ENCODE data around the gene HES7. TPM values are rescaled to one million over a fixed set of nuclear protein-coding genes. Genes with fewer than 3 reads are reported as not detected.
"Not testable (repeated sequence)": the region's sequence is repeated elsewhere in the genome, so short reads cannot be mapped to it uniquely, and the experiment has no call there.

HES7 gene
- total and polyA plus RNA-seq, 3 experiments from 2014 or later, result 1.6 to 1.8 TPM; not detected in 1

DNA sequence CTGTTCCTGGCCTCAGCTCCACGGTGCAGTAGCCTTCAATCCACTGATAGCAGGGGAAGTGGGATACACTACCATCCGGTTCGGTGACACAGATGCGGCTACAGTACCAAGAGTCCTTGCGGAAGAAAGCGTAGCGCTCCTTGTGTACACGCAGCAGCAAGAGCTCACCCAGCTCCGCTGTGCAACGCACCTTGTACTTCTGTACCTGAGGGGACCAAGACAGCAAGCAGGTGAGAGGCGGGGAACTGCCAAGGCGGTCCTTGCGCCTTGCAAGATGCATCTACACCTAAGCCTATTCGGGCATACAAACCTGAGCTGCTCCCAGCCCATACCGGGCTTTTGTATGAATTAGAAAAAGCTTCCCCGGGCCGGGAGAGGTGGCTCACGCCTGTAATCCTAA lies 7.1 kb downstream of the HES7 start:
- Mint-ChIP-seq H3K36me3 (peaks cover 0 to 12% (median 1%) of the 10 kb centered on the region in 3 donors), H3K27me3 (peaks cover 54 to 59% of the 10 kb centered on the region in 2 donors), H3K27ac (peak overlapping the region in 1 of 8 donors; percentile 54), H3K9me3 (peaks cover 0 to 15% (median 8%) of the 10 kb centered on the region in 5 donors), H3K4me1 (peaks cover 32 to 43% (median 41%) of the 10 kb centered on the region in 3 donors), H3K4me3 (peak overlapping the region in 3 of 7 donors; percentile 27 to 57 (median 28))
- peaks cover 31% of the 10 kb centered on the region for H3K4me1 ChIP-seq (ENCODE audit: insufficient read depth, low read length)
- POLR2A ChIA-PET, result no interaction called here
- CTCF ChIA-PET, result interaction anchor here (0.9 to 6.6 kb wide), 4 partner anchors 26 to 41 kb away, joined by 3 to 76 read pairs (median 4); partner anchors contain the start of gene ALOX12B
- no peaks in the 10 kb centered on the region for H3K36me3 ChIP-seq (ENCODE audit: insufficient read depth, low read length)
- H3K9me3 ChIP-seq (ENCODE audit: low read length), result no peaks in the 10 kb centered on the region
- H3K4me3 ChIP-seq (ENCODE audit: low read length), result no peak overlapping the region
- H3K27me3 ChIP-seq (ENCODE audit: insufficient read depth, low read length, poor library complexity, severe bottlenecking), result peaks cover 41% of the 10 kb centered on the region
- no peak overlapping the region for H3K27ac ChIP-seq (ENCODE audit: low read depth, low read length)
- no peak for DNase-seq

DNA sequence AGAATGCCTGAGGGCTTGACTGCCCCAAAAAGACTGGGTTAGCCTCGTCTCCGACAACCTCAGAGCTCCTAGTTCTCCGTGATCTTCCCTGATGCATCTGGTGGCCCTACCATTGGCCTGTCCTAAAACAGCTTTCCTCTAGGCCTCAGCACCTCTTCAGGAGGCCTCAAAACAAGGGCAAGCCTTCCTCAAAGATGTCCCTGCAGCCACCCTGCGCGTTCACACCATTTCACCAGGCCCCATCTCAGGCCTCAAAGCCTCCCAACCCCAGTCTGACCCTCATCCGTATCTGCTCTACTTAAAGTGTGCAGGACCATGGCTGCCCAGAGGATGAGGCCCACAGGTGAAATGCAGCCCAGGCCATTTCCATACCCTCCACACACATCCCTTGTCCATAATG lies 13.0 kb downstream of the HES7 start:
- H3K36me3 ChIP-seq (ENCODE audit: insufficient read depth, low read length), result no peaks in the 10 kb centered on the region
- H3K9me3 ChIP-seq (ENCODE audit: low read length), result no peaks in the 10 kb centered on the region
- POLR2A ChIA-PET, result interaction anchor here (1.1 to 2.0 kb wide), 3 partner anchors 8 to 51 kb away, joined by 3 to 8 read pairs (median 6); no protein-coding TSS in a partner anchor
- no peak for DNase-seq
- Mint-ChIP-seq H3K27ac (no peak overlapping the region), H3K9me3 (no peaks in the 10 kb centered on the region), H3K4me3 (peak overlapping the region in 5 of 7 donors; percentile 23 to 74 (median 49)), H3K36me3 (peaks cover 0 to 1% (median 0%) of the 10 kb centered on the region in 3 donors), H3K27me3 (peaks cover 31 to 44% of the 10 kb centered on the region in 2 donors), H3K4me1 (peaks cover 0 to 5% (median 2%) of the 10 kb centered on the region in 3 donors)
- CTCF ChIA-PET, result interaction anchor here (1.0 to 7.1 kb wide), 23 partner anchors 8 to 190 kb away, joined by 3 to 97 read pairs (median 7); partner anchors contain the start of genes ALOX12B, ALOXE3, HES7 and SLC25A35
- no peak overlapping the region for H3K27ac ChIP-seq (ENCODE audit: low read depth, low read length)
- no peak overlapping the region for H3K4me3 ChIP-seq (ENCODE audit: low read length)
- no peaks in the 10 kb centered on the region for H3K4me1 ChIP-seq (ENCODE audit: insufficient read depth, low read length)
- H3K27me3 ChIP-seq (ENCODE audit: insufficient read depth, low read length, poor library complexity, severe bottlenecking), result peaks cover 32% of the 10 kb centered on the region

DNA sequence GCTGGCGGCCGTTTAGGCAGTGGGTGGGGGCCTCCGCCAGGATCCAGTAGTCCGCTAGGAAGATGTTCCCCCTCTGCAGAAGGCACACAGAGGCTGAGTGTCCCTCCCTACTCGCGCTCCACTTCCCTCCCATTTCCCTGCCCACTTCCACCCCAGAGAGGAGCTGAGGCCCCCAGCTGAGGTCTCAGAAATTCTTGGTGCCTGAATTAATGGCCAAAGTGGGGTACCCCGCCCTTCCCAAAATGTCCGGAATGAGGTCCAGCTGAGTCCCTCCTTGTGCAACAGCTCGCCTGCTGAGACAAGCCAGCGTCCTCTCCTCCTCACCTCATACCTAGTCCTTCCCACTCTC lies 13.5 kb downstream of the HES7 start:
- Mint-ChIP-seq H3K27ac (peak overlapping the region in 1 of 8 donors; percentile 23), H3K4me1 (peaks cover 0 to 5% (median 2%) of the 10 kb centered on the region in 3 donors), H3K36me3 (no peaks in the 10 kb centered on the region), H3K4me3 (peak overlapping the region in 4 of 7 donors; percentile 41 to 66 (median 52)), H3K27me3 (peaks cover 28 to 39% of the 10 kb centered on the region in 2 donors), H3K9me3 (no peaks in the 10 kb centered on the region)
- H3K4me3 ChIP-seq (ENCODE audit: low read length), result peak overlapping the region; percentile 65
- H3K27me3 ChIP-seq (ENCODE audit: insufficient read depth, low read length, poor library complexity, severe bottlenecking), result peaks cover 28% of the 10 kb centered on the region
- no peaks in the 10 kb centered on the region for H3K4me1 ChIP-seq (ENCODE audit: insufficient read depth, low read length)
- H3K9me3 ChIP-seq (ENCODE audit: low read length), result no peaks in the 10 kb centered on the region
- no peak for DNase-seq
- POLR2A ChIA-PET, result interaction anchor here (1.1 to 2.0 kb wide), 3 partner anchors 9 to 50 kb away, joined by 3 to 8 read pairs (median 6); no protein-coding TSS in a partner anchor
- H3K27ac ChIP-seq (ENCODE audit: low read depth, low read length), result no peak overlapping the region
- CTCF ChIA-PET, result interaction anchor here (0.9 to 7.1 kb wide), 25 partner anchors 9 to 265 kb away, joined by 3 to 97 read pairs (median 7); partner anchors contain the start of genes ALOX12B, ALOXE3, HES7 and SLC25A35
- H3K36me3 ChIP-seq (ENCODE audit: insufficient read depth, low read length), result no peaks in the 10 kb centered on the region

DNA sequence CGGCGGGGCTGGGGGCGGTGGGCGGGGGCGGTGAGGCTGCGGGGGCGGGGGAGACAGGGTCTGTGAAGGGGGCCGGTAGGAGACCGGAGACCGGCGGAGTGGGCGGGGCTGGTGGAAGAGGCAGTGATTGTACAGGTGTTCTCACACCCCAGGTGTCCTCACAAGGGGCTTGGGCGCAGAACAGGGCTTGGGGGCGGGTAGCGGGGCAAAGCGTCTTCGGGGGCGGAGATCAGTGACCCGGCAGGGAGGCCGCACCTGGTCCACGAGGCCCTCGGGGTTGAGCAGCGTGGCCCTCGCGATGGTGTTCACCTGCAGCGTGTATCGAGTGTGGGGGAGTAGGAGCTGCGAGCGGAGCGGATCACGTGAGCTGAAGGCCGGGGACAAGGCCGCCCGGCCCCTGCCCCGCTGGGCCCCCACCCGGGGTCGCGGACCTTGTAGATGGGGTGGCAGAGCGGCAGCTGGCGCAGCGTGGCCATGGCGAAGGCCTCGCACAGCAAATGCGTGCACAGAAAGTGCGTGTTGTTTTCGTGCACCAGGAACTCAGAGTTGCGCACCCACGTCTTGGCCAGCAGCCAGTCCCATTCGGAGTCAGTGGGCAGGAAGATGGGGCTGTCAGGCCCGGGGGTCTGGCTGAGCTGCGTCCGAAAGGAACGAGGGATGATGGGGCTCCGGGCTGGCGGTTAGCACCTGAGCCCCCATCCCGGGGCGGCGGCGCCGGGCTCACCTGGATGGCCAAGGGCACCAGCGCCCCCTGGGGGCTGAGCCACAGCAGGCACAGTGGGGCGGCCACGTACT lies 14.0 kb downstream of the HES7 start:
- ChIA-PET POLR2A (interaction anchor here (1.1 to 2.0 kb wide), 3 partner anchors 10 to 50 kb away, joined by 3 to 8 read pairs (median 6); no protein-coding TSS in a partner anchor), CTCF (interaction anchor here (0.7 to 7.1 kb wide), 29 partner anchors 9 to 265 kb away, joined by 3 to 97 read pairs (median 6); partner anchors contain the start of genes ALOX12B, ALOXE3, HES7 and SLC25A35)
- Histone ChIP-seq H3K36me3 (ENCODE audit: insufficient read depth, low read length) (no peaks in the 10 kb centered on the region), H3K4me1 (ENCODE audit: insufficient read depth, low read length) (no peaks in the 10 kb centered on the region), H3K4me3 (ENCODE audit: low read length) (peak overlapping the region; percentile 65), H3K9me3 (ENCODE audit: low read length) (no peaks in the 10 kb centered on the region), H3K27me3 (ENCODE audit: insufficient read depth, low read length, poor library complexity, severe bottlenecking) (peaks cover 27% of the 10 kb centered on the region), H3K27ac (ENCODE audit: low read depth, low read length) (no peak overlapping the region)
- Mint-ChIP-seq H3K9me3 (no peaks in the 10 kb centered on the region), H3K36me3 (no peaks in the 10 kb centered on the region), H3K4me3 (peak overlapping the region in 5 of 7 donors; percentile 66 to 72 (median 69)), H3K4me1 (peaks cover 0 to 5% (median 2%) of the 10 kb centered on the region in 3 donors), H3K27me3 (peaks cover 27 to 33% of the 10 kb centered on the region in 2 donors), H3K27ac (peak overlapping the region in 1 of 8 donors; percentile 23)
- peak; percentile 74 to 86 (median 76) for DNase-seq

DNA sequence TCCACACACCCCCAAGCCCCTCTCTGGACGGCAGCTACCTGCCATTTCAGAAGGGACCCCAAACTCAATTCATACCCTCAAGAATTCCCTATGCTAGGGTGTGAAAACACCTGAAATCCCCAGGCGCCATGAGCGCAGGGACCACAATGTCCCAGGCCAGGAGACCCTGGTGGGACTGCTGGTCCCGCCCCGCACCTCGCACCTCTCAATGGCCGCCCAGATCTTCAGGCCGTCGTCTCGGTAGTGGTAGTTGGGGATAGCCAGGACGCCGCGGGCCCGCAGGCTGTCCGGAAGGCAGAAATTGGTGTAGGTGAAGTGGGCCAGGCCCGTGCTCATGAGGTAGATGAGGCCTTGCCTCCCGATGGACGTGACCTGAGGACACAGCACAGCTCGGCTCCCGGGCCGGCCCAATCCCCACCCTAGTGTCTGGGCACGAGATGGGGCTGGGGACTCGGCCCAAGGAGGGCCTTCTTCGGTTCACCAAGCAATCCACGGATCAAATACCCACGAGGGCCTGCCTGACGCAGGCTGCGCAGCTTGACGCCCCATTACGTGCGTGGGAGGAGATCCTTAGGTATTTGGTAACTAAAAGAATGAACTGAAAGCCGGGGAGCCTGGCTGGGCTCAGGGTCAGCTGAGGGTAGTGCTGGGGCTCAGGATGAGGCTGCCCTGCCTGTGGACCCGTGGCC lies 14.8 kb downstream of the HES7 start:
- peaks cover 24 to 26% of the 10 kb centered on the region in 2 donors for H3K27me3 Mint-ChIP-seq
- H3K9me3 Mint-ChIP-seq, result no peaks in the 10 kb centered on the region
- H3K36me3 Mint-ChIP-seq, result no peaks in the 10 kb centered on the region
- peaks cover 0 to 5% (median 2%) of the 10 kb centered on the region in 3 donors for H3K4me1 Mint-ChIP-seq
- no peak overlapping the region for H3K27ac ChIP-seq (ENCODE audit: low read depth, low read length)
- ChIA-PET POLR2A (interaction anchor here (0.6 to 2.0 kb wide), 3 partner anchors 10 to 49 kb away, joined by 3 to 8 read pairs (median 3); no protein-coding TSS in a partner anchor), CTCF (interaction anchor here (0.7 to 7.1 kb wide), 19 partner anchors 10 to 266 kb away, joined by 3 to 97 read pairs (median 7); partner anchors contain the start of genes ALOX12B and ALOXE3)
- H3K4me3 Mint-ChIP-seq, result peak overlapping the region in 2 of 7 donors; percentile 28 to 40
- DNase-seq, result no peak
- H3K27me3 ChIP-seq (ENCODE audit: insufficient read depth, low read length, poor library complexity, severe bottlenecking), result peaks cover 21% of the 10 kb centered on the region
- H3K4me3 ChIP-seq (ENCODE audit: low read length), result no peak overlapping the region
- no peaks in the 10 kb centered on the region for H3K9me3 ChIP-seq (ENCODE audit: low read length)
- no peaks in the 10 kb centered on the region for H3K4me1 ChIP-seq (ENCODE audit: insufficient read depth, low read length)
- no peaks in the 10 kb centered on the region for H3K36me3 ChIP-seq (ENCODE audit: insufficient read depth, low read length)
- H3K27ac Mint-ChIP-seq, result no peak overlapping the region

DNA sequence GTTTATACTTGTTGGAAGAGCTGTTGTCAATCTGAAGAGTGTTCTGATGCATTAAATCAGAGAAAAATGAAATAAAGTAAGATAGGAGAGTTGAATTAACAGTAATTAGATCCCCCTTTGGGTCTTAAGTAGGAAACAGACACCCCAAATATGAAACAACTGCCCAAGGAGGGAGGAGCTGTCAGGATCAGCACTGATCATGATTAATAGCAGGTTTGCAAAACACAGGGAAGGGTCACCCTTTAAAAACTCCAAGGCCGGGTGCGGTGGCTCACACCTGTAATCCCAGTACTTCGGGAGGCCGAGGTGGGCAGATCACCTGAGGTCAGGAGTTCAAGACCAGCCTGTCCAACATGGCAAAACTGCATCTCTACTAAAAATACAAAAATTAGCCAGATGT lies 16.9 kb downstream of the HES7 start:
- H3K36me3 ChIP-seq (ENCODE audit: insufficient read depth, low read length); H3K9me3 ChIP-seq (ENCODE audit: low read length); H3K9me3 Mint-ChIP-seq; H3K36me3 Mint-ChIP-seq; H3K27ac ChIP-seq (ENCODE audit: low read depth, low read length); H3K4me1 ChIP-seq (ENCODE audit: insufficient read depth, low read length); H3K4me1 Mint-ChIP-seq; DNase-seq; POLR2A ChIA-PET; H3K4me3 ChIP-seq (ENCODE audit: low read length); H3K27me3 ChIP-seq (ENCODE audit: insufficient read depth, low read length, poor library complexity, severe bottlenecking); H3K27ac Mint-ChIP-seq: not testable (repeated sequence)
- H3K27me3 Mint-ChIP-seq, result peaks cover 8 to 12% of the 10 kb centered on the region in 2 donors
- CTCF ChIA-PET, result interaction anchor here (7.1 kb wide), 1 partner anchor 17 kb away, joined by 97 read pairs; the partner anchor contains the start of gene ALOX12B
- peak overlapping the region in 1 of 7 donors; percentile 48 for H3K4me3 Mint-ChIP-seq

DNA sequence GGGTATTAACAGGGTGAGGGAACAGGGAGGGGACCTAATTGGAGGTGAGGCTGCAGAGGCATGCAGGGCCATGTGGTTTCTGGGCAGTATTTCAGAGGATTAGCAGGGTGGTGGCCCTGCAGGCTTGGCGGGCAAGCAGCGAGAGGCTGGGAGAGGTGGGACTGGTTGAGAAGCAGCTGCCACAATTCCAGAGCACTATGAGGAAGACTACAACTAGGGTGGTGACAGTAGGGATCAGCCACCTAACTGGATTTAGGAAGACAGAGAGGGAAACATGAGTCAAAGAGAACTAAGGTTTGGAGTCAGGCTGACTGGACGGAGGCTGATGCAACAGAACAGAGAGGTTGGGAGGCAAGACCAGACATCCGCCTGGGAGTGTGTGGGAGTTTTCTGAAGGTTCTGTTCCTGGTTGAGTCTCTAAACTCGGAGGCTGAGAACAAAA lies 17.9 kb downstream of the HES7 start:
- H3K4me1 Mint-ChIP-seq, result peaks cover 0 to 5% (median 2%) of the 10 kb centered on the region in 3 donors
- H3K4me3 Mint-ChIP-seq, result peak overlapping the region in 1 of 7 donors; percentile 37
- no peaks in the 10 kb centered on the region for H3K4me1 ChIP-seq (ENCODE audit: insufficient read depth, low read length)
- no peaks in the 10 kb centered on the region for H3K36me3 Mint-ChIP-seq
- no peaks in the 10 kb centered on the region for H3K9me3 Mint-ChIP-seq
- H3K36me3 ChIP-seq (ENCODE audit: insufficient read depth, low read length), result no peaks in the 10 kb centered on the region
- ChIA-PET CTCF (interaction anchor here (0.7 to 3.9 kb wide), 6 partner anchors 11 to 389 kb away, joined by 3 to 16 read pairs (median 6); partner anchors contain the start of gene DNAH2), POLR2A (no interaction called here)
- H3K27me3 Mint-ChIP-seq, result peaks cover 2 to 8% of the 10 kb centered on the region in 2 donors
- no peak overlapping the region for H3K4me3 ChIP-seq (ENCODE audit: low read length)
- DNase-seq, result no peak
- H3K27ac ChIP-seq (ENCODE audit: low read depth, low read length), result no peak overlapping the region
- H3K27me3 ChIP-seq (ENCODE audit: insufficient read depth, low read length, poor library complexity, severe bottlenecking), result no peaks in the 10 kb centered on the region
- peak overlapping the region in 1 of 8 donors; percentile 8 for H3K27ac Mint-ChIP-seq
- no peaks in the 10 kb centered on the region for H3K9me3 ChIP-seq (ENCODE audit: low read length)
